GM12873 (cell line): Measurements from ENCODE around the gene COL9A2.

Experiments
- TF ChIP-seq, protein P1 (sequence below): IDR thresholded peaks from 2 replicates; pipeline ENCODE4 v1.5.1; 2012; ENCODE audit warnings: low read depth, mild to moderate bottlenecking, moderate library complexity, low read length, control low read depth; ENCODE audit not compliant: insufficient read depth; ENCODE audit errors: missing control alignments

Gene COL9A2

DNA sequence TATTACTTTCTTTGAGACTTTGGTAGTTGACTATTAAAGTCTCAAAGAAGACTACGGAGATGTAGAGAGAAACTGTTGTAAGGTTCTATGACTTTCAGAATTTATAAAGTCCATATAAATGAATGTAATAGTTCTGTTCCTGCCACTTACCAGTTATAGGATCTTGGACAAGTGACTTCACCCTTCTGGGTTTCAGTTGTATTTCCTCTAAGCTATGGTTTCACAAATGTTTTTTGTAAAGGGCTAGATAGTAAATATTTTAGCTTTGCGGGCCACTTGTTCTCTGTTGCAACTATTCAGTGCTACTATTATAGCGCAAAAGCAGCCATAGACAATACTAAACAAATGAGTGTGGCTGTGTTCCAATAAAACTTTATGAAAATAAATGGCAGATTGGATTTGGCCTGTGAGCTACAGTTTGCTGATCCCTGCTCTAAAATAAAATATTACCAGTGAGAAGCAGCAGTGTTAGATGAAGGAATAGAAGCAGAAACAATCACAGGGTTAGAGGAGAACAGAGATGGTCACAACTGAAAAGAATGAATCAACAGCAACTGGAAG is 44.4 kb downstream of the COL9A2 start:
- TF ChIP-seq, protein P1, sequence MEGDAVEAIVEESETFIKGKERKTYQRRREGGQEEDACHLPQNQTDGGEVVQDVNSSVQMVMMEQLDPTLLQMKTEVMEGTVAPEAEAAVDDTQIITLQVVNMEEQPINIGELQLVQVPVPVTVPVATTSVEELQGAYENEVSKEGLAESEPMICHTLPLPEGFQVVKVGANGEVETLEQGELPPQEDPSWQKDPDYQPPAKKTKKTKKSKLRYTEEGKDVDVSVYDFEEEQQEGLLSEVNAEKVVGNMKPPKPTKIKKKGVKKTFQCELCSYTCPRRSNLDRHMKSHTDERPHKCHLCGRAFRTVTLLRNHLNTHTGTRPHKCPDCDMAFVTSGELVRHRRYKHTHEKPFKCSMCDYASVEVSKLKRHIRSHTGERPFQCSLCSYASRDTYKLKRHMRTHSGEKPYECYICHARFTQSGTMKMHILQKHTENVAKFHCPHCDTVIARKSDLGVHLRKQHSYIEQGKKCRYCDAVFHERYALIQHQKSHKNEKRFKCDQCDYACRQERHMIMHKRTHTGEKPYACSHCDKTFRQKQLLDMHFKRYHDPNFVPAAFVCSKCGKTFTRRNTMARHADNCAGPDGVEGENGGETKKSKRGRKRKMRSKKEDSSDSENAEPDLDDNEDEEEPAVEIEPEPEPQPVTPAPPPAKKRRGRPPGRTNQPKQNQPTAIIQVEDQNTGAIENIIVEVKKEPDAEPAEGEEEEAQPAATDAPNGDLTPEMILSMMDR, result no peak

DNA sequence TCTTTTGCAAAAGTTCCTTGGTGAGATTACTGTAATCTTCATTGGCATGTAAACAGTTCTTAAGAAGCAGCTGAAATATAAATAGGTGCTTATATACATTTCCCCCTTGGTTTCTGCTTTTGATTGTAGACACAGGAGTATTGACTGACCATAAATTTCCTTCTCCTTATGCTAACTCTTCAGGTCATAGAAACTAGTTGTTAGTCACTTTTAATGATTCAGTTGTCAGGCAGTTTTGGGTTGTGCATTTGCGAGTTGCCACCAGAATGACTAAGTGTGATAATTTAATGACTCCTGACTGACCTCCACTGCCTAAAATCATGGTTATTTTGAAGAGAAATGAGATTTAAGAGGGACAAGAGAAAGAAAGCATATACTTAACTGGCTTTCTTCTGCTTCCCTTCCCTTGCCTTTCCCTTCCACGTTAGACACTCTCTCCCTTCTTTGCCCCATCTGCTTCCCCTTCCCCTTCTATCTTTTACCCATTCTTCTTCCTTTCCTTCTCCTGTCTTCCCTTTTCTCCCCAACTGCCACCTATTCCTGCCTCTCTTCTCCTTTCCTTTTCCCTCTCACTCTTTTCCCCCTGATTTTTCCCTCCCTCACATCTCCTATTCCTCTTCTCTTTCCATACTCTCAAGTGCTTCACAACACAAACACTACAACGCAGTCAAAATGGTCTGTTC is 46.8 kb downstream of the COL9A2 start:
- TF ChIP-seq, protein P1, result no peak

DNA sequence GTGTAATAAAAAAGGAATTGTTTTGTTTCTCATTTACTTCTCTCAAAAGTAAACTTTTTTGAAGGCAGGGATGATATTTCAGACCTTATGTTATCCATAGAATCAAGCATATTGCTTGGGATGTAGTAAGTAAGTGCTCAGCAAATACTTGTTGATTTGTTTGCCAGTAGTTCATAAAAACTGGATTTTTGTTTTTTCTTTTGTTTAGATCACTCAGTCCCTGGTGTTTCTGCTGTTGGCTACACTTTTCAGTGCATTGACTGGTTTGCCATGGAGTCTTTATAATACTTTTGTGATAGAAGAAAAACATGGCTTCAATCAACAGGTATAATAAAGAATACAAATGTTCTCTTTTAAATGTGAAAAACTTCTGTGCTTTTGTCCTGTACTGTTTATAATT is 48.9 kb downstream of the COL9A2 start:
- TF ChIP-seq, protein P1, result no peak

DNA sequence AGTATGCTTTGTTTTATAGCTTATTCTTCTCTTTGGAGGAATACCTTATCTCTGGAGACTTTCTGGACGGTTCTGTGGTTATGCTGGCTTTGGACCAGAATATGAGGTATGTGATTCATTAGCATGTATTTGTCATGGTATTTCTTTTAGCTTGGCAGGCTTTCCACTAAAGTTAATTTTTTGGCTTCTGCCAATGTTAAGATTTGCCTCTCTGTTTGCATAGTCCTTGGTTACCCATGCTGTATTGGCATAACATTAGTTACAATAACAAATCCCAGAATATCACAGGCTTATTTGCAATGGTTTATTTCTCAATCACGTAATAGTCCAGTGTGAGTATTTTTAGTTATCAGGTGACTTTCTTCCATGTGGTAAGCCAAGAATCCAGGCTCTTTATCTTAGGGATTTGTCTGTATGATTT is 49.3 kb downstream of the COL9A2 start:
- TF ChIP-seq, protein P1, result no peak

DNA sequence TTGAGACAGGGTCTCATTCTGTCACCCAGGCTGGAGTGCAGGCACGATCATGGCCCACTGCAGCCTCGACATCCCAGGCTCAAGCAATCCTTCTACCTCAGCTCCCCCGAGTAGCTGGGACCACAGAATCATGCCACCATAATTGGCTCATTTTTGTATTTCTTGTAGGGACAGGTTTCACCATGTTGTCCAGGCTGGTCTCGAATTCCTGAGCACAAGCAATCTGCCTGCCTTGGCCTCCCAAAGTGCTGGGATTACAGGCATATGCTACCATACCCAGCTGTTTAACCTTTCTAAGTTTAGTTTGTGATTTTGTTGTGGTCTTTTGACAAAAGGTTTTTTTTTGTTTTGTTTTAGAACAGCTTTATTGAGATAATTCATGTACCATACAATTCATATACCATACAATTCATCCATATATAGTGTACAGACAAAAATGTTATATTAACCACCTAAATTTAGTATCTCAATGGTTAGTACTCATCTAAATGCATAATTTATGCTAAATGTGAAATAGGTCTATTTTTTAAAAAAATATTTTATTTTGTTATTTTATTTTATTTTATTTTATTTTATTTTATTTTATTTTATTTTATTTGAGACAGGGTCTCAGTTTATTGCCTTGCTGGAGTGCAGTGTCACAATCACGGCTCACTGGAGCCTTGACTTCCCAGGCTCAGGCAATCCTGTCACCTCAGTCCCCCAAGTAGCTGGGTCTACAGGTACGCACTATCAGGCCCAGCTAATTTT is 50.1 kb downstream of the COL9A2 start:
- TF ChIP-seq, protein P1, result no peak

DNA sequence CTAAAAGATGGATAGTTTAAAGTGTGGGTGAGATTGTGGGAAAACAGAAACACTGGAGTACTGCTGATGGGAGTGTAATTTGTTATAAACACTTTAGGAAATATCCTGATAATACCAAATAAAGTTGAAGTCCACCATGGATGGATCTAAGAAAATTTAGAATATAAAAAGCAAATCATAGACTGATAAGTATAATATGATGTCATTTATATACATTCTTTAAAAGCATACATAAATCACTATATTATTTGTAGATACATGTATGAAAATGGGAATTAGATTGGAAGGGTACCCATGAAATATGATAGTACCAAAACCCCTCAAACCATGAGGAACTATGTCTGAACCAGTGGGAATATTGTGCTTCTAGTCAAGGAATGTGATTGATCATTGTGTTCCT is 51.2 kb downstream of the COL9A2 start:
- TF ChIP-seq, protein P1, result no peak

DNA sequence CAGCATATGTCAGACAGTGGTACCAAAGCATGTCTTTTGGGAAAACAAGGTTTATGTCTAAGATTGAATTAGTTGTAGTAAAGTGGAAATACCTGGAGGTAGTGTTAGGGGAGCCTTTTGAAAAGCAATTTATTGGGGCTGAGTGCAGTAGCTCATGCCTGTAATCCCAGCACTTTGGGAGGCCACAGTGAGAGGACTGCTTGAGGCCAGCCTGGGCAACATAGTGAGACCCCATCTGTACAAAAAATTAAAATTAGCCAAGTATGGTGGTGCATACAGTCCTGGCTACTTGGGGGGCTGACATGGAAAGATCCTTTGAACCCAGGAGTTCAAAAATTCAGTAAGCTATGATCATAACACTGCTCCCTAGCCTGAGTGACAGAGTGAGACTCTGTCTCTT is 51.8 kb downstream of the COL9A2 start:
- TF ChIP-seq, protein P1, result no peak
